OCI-LY7 (cell line): ENCODE data around the gene CTPS2. TPM values are rescaled to one million over a fixed set of nuclear protein-coding genes. Genes with fewer than 3 reads are reported as not detected.

ENCODE experiments used
- BruUV-seq: library from RNA; stranded (reverse); fragments of 400-500 nt; replicated peaks from 2 replicates; lab custom pipeline; 2021; lab: Mats Ljungman, UMichigan
- CTCF ChIA-PET: fragments of 300-600 bp; sonication (Branson Sonifier 250); formaldehyde crosslinking; loops from one replicate; lab custom pipeline; 2022; ENCODE audit warnings: antibody characterized with exemption; ENCODE audit not compliant: unreplicated experiment; lab: Charles Lee
- POLR2A ChIA-PET: fragments of 300-600 bp; sonication (Branson Sonifier 250); formaldehyde crosslinking; loops from one replicate; lab custom pipeline; 2022; ENCODE audit warnings: antibody characterized with exemption; lab: Charles Lee
- DNase-seq: peaks from one replicate; pipeline ENCODE4 v3.0.0-alpha.2; 2015; ENCODE audit warnings: low spot score
- H2AFZ ChIP-seq: fragments of 200-600 bp; sonication (generic), shearing (Covaris generic); 2 replicates; pipeline ENCODE4 v1.6.1; 2014; ENCODE audit warnings: mild to moderate bottlenecking, antibody characterized with exemption, low read length, moderate library complexity
- H3K27ac ChIP-seq: fragments of 200-600 bp; sonication (generic); 2 replicates; pipeline ENCODE4 v1.5.1; 2014; ENCODE audit warnings: mixed run types, low read depth, mild to moderate bottlenecking, moderate library complexity, low read length, inconsistent platforms; ENCODE audit not compliant: poor library complexity, severe bottlenecking
- H3K36me3 ChIP-seq: fragments of 200-600 bp; sonication (generic); 2 replicates; pipeline ENCODE4 v1.6.1; 2014; ENCODE audit warnings: mild to moderate bottlenecking, antibody characterized with exemption, low read length, moderate library complexity, mixed read lengths; ENCODE audit not compliant: insufficient read depth
- H3K4me1 ChIP-seq: fragments of 200-600 bp; sonication (generic); 2 replicates; pipeline ENCODE4 v1.5.1; 2014; ENCODE audit warnings: mild to moderate bottlenecking, low read length; ENCODE audit not compliant: insufficient read depth, poor library complexity, severe bottlenecking
- H3K4me2 ChIP-seq: fragments of 200-600 bp; sonication (generic); 2 replicates; pipeline ENCODE4 v1.6.1; 2014; ENCODE audit warnings: mild to moderate bottlenecking, low read length
- H3K4me3 ChIP-seq: fragments of 200-600 bp; sonication (generic); 2 replicates; pipeline ENCODE4 v1.5.1; 2014; ENCODE audit warnings: mild to moderate bottlenecking, low read depth, low read length; ENCODE audit not compliant: poor library complexity, severe bottlenecking
- H3K79me2 ChIP-seq: fragments of 200-600 bp; sonication (generic); 2 replicates; pipeline ENCODE4 v1.6.1; 2016; ENCODE audit warnings: low read depth, mild to moderate bottlenecking, low read length, moderate library complexity, mixed read lengths; ENCODE audit not compliant: insufficient read depth
- H3K9me2 ChIP-seq: fragments of 200-600 bp; sonication (generic); 2 replicates; pipeline ENCODE4 v1.6.1; 2016; ENCODE audit warnings: mild to moderate bottlenecking, low read length, mixed read lengths; ENCODE audit not compliant: insufficient read depth
- H3K9me3 ChIP-seq: fragments of 200-600 bp; sonication (generic); 2 replicates; pipeline ENCODE4 v1.6.1; 2014; ENCODE audit warnings: mild to moderate bottlenecking, mixed run types, low read length, mixed read lengths
- H4K20me1 ChIP-seq: fragments of 200-600 bp; sonication (generic); 2 replicates; pipeline ENCODE4 v1.6.1; 2014; ENCODE audit warnings: mild to moderate bottlenecking, antibody characterized with exemption, low read length, moderate library complexity, mixed read lengths; ENCODE audit not compliant: insufficient read depth
- CTCF ChIP-seq: fragments of 200-600 bp; sonication (generic); conservative IDR thresholded peaks from 2 replicates; pipeline ENCODE4 v1.5.1; 2014; ENCODE audit warnings: mild to moderate bottlenecking, antibody characterized with exemption, low read length, moderate library complexity, mixed read lengths
- EZH2phosphoT487 ChIP-seq: fragments of 200-600 bp; sonication (generic); IDR thresholded peaks from 2 replicates; pipeline ENCODE4 v1.6.1; 2018; ENCODE audit warnings: low read depth, borderline replicate concordance, mild to moderate bottlenecking, mixed run types, antibody characterized with exemption, low read length, moderate library complexity, mixed read lengths
- intact Hi-C: fragments of 100-400 bp; cut with micrococcal nuclease; formaldehyde crosslinking; loops from one replicate; pipeline ENCODE4 v1.10.0; 2022; ENCODE audit not compliant: unreplicated experiment
- total RNA-seq, 2 experiments: library from RNA; depleted of rRNA in 1 of 2; stranded (reverse); fragments of >200 nt in 1 of 2; shearing (Covaris generic) in 1 of 2; gene quantifications; 2 replicates each; pipeline ENCODE4 v1.2.3, GENCODE V29; 2014 to 2022

The CTPS2 gene
- total RNA-seq, 2 experiments from 2014 or later: 15.9 to 21.3 TPM

GRCh38 chrX:16671005-16671404 lies 41.5 kb downstream of the CTPS2 start:
- intact Hi-C loops: no loop called here
- no peaks in the 10 kb centered on the region for H3K9me2 ChIP-seq
- ChIA-PET CTCF (no interaction called here), POLR2A (no interaction called here)
- H2AFZ ChIP-seq: no peak overlapping the region
- H3K4me3 ChIP-seq: no peak overlapping the region
- H3K36me3 ChIP-seq: peaks cover 20% of the 10 kb centered on the region
- no peak overlapping the region for H3K4me2 ChIP-seq
- H3K4me1 ChIP-seq: no peaks in the 10 kb centered on the region
- peak; percentile 15 for DNase-seq
- no peaks in the 10 kb centered on the region for H4K20me1 ChIP-seq
- no peak overlapping the region for H3K27ac ChIP-seq
- TF ChIP-seq CTCF: peak; percentile 55
- TF ChIP-seq EZH2phosphoT487: no peak
- no TSS peak for BruUV-seq
- no peaks in the 10 kb centered on the region for H3K9me3 ChIP-seq
- no peaks in the 10 kb centered on the region for H3K79me2 ChIP-seq

DNA sequence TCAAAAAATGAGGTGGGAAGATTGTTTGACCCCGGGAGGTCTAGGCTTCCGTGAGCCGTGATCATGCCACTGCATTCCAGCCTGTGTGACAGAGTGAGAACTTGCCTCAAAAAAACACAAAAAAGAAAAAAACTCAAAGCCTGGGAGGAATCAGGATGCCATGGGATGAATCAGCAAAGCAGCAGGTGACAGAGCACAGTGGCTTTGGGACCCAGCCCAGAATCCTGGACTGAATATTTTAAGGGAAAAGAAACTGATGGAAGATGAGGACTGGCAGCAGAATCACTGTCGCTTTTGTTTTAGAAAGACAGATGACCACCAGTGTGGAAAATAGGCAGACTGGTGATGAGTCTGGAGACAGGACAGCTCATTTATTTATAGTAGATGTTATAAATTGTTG lies 45.9 kb downstream of the CTPS2 start:
- POLR2A ChIA-PET: interaction anchor here (0.9 kb wide), 1 partner anchor 48 kb away, joined by 5 read pairs; no protein-coding TSS in a partner anchor
- Histone ChIP-seq H3K79me2 (no peaks in the 10 kb centered on the region), H3K4me1 (no peaks in the 10 kb centered on the region), H3K9me3 (no peaks in the 10 kb centered on the region), H2AFZ (no peak overlapping the region), H3K36me3 (peaks cover 21% of the 10 kb centered on the region), H4K20me1 (no peaks in the 10 kb centered on the region), H3K4me2 (no peak overlapping the region), H3K9me2 (no peaks in the 10 kb centered on the region), H3K27ac (no peak overlapping the region), H3K4me3 (no peak overlapping the region)
- CTCF ChIA-PET: no interaction called here
- TF ChIP-seq CTCF: no peak
- TF ChIP-seq EZH2phosphoT487: no peak
- no TSS peak for BruUV-seq
- intact Hi-C loops: no loop called here
- no peak for DNase-seq

- BruUV-seq: no TSS peak
Observed at GRCh38 chrX:16665089-16665488, 47.4 kb downstream of the CTPS2 start.

More at GRCh38 chrX:16665089-16665488, 47.4 kb downstream of the CTPS2 start:
- Histone ChIP-seq H3K27ac (no peak overlapping the region), H3K9me2 (no peaks in the 10 kb centered on the region), H4K20me1 (no peaks in the 10 kb centered on the region), H3K4me3 (no peak overlapping the region), H2AFZ (no peak overlapping the region), H3K4me1 (no peaks in the 10 kb centered on the region), H3K36me3 (peaks cover 13% of the 10 kb centered on the region), H3K79me2 (no peaks in the 10 kb centered on the region), H3K4me2 (no peak overlapping the region), H3K9me3 (no peaks in the 10 kb centered on the region)
- TF ChIP-seq CTCF (no peak), EZH2phosphoT487 (no peak)
- POLR2A ChIA-PET: no interaction called here
- no peak for DNase-seq
- CTCF ChIA-PET: no interaction called here
- intact Hi-C loops: no loop called here
